MCF 10A (cell line): Measurements from ENCODE around the gene IPO5. TPM values are rescaled to one million over a fixed set of nuclear protein-coding genes. Genes with fewer than 3 reads are reported as not detected.

ENCODE experiments used
- BruUV-seq: library from RNA; stranded (reverse); fragments of 400-500 nt; replicated peaks from 2 replicates; lab custom pipeline; 2021; lab: Mats Ljungman, UMichigan
- CTCF ChIA-PET: fragments of 300-600 bp; sonication (Branson Sonifier 250); formaldehyde crosslinking; extraction: SDS; loops from one replicate; lab custom pipeline; 2021; ENCODE audit warnings: antibody characterized with exemption, inconsistent platforms; lab: Yijun Ruan, JAX
- POLR2A ChIA-PET: fragments of 300-600, 350-650 bp; sonication (Branson Sonifier 250); formaldehyde crosslinking; extraction: SDS; loops from one replicate; lab custom pipeline; 2020; ENCODE audit warnings: antibody characterized with exemption, inconsistent platforms; lab: Yijun Ruan, JAX
- DNase-seq: peaks from one replicate; pipeline ENCODE4 v3.0.0-alpha.2; 2018; ENCODE audit not compliant: unreplicated experiment
- H3K27ac Mint-ChIP-seq: one replicate; pipeline ENCODE4 v1.8.0; 2022; ENCODE audit warnings: mild to moderate bottlenecking, low read depth, mixed read lengths; ENCODE audit not compliant: unreplicated experiment
- H3K27me3 Mint-ChIP-seq: one replicate; pipeline ENCODE4 v1.8.0; 2022; ENCODE audit warnings: mixed read lengths; ENCODE audit not compliant: insufficient read depth, unreplicated experiment
- H3K36me3 Mint-ChIP-seq: one replicate; pipeline ENCODE4 v1.8.0; 2022; ENCODE audit warnings: mild to moderate bottlenecking, moderate library complexity, mixed read lengths; ENCODE audit not compliant: insufficient read depth, unreplicated experiment
- H3K4me1 Mint-ChIP-seq: one replicate; pipeline ENCODE4 v1.8.0; 2022; ENCODE audit warnings: mixed read lengths; ENCODE audit not compliant: insufficient read depth, unreplicated experiment
- H3K4me3 Mint-ChIP-seq: one replicate; pipeline ENCODE4 v1.8.0; 2022; ENCODE audit warnings: mild to moderate bottlenecking, moderate library complexity, mixed read lengths; ENCODE audit not compliant: unreplicated experiment
- H3K9me3 Mint-ChIP-seq: one replicate; pipeline ENCODE4 v1.8.0; 2022; ENCODE audit warnings: mixed read lengths; ENCODE audit not compliant: unreplicated experiment
- CTCF ChIP-seq: fragments of 200-600 bp; IDR thresholded peaks from one replicate; pipeline ENCODE4 v1.8.0; 2022; ENCODE audit warnings: antibody characterized with exemption, mild to moderate bottlenecking; ENCODE audit not compliant: unreplicated experiment
- intact Hi-C: fragments of 100-400 bp; cut with micrococcal nuclease; formaldehyde crosslinking; loops from 2 replicates; pipeline ENCODE4 v1.14.1; 2022
- total RNA-seq: library from RNA; stranded (reverse); gene quantifications from 2 replicates; pipeline ENCODE4 v1.2.3, GENCODE V29; 2022

IPO5 gene
- total RNA-seq, 1 experiment from 2014 or later = 200 TPM

- H3K27me3 Mint-ChIP-seq = no peaks in the 10 kb centered on the region
- BruUV-seq = no TSS peak
- H3K9me3 Mint-ChIP-seq = no peaks in the 10 kb centered on the region
- TF ChIP-seq CTCF = no peak
- no peaks in the 10 kb centered on the region for H3K4me1 Mint-ChIP-seq
- DNase-seq = no peak
- no peak overlapping the region for H3K27ac Mint-ChIP-seq
- intact Hi-C loops = no loop called here
- ChIA-PET POLR2A (no interaction called here), CTCF (interaction anchor here (1.0 kb wide), 1 partner anchor 9 kb away, joined by 4 read pairs; no protein-coding TSS in a partner anchor)
- no peaks in the 10 kb centered on the region for H3K36me3 Mint-ChIP-seq
- H3K4me3 Mint-ChIP-seq = no peak overlapping the region
Observed at GRCh38 chr13:97961340-97961739, 7.9 kb downstream of the IPO5 start.

- ChIA-PET POLR2A (no interaction called here), CTCF (no interaction called here)
- Mint-ChIP-seq H3K9me3 (no peaks in the 10 kb centered on the region), H3K36me3 (no peaks in the 10 kb centered on the region), H3K27me3 (no peaks in the 10 kb centered on the region), H3K4me1 (no peaks in the 10 kb centered on the region), H3K4me3 (no peak overlapping the region), H3K27ac (no peak overlapping the region)
- DNase-seq = no peak
- no TSS peak for BruUV-seq
- TF ChIP-seq CTCF = no peak
- intact Hi-C loops = no loop called here
Observed at GRCh38 chr13:97962887-97963286, 9.4 kb downstream of the IPO5 start.

- Mint-ChIP-seq H3K27ac (no peak overlapping the region), H3K4me3 (no peak overlapping the region), H3K27me3 (no peaks in the 10 kb centered on the region), H3K36me3 (no peaks in the 10 kb centered on the region), H3K9me3 (no peaks in the 10 kb centered on the region), H3K4me1 (no peaks in the 10 kb centered on the region)
- POLR2A ChIA-PET = no interaction called here
- DNase-seq = no peak
- TF ChIP-seq CTCF = no peak
- BruUV-seq = no TSS peak
- CTCF ChIA-PET = interaction anchor here (1.2 kb wide), 1 partner anchor 111 kb away, joined by 4 read pairs; no protein-coding TSS in a partner anchor
- intact Hi-C loops = no loop called here
Observed at GRCh38 chr13:97967226-97967625, 13.8 kb downstream of the IPO5 start.

GRCh38 chr13:97967948-97968347 is 14.5 kb downstream of the IPO5 start:
- Mint-ChIP-seq H3K9me3 (no peaks in the 10 kb centered on the region), H3K36me3 (no peaks in the 10 kb centered on the region), H3K4me3 (no peak overlapping the region), H3K27me3 (no peaks in the 10 kb centered on the region), H3K4me1 (no peaks in the 10 kb centered on the region), H3K27ac (no peak overlapping the region)
- TF ChIP-seq CTCF = no peak
- no TSS peak for BruUV-seq
- ChIA-PET CTCF (interaction anchor here (0.6 to 1.2 kb wide), 2 partner anchors 112 to 1290 kb away, joined by 3 to 4 read pairs; partner anchors contain the start of gene GPR18), POLR2A (no interaction called here)
- intact Hi-C loops = no loop called here
- DNase-seq = no peak
